ENCODE results near the gene TMIGD2.

The TMIGD2 gene

GRCh38 chr19:4326215-4326836 is 24.1 kb upstream of the TMIGD2 start:
- no peak for DNase-seq

- no peak for DNase-seq
Observed at GRCh38 chr19:4324228-4324627, 22.0 kb upstream of the TMIGD2 start.

- DNase-seq = no peak
Observed at GRCh38 chr19:4323692-4324091, 21.5 kb upstream of the TMIGD2 start.

- DNase-seq = no peak
Observed at GRCh38 chr19:4322942-4323665, 20.9 kb upstream of the TMIGD2 start.

DNA sequence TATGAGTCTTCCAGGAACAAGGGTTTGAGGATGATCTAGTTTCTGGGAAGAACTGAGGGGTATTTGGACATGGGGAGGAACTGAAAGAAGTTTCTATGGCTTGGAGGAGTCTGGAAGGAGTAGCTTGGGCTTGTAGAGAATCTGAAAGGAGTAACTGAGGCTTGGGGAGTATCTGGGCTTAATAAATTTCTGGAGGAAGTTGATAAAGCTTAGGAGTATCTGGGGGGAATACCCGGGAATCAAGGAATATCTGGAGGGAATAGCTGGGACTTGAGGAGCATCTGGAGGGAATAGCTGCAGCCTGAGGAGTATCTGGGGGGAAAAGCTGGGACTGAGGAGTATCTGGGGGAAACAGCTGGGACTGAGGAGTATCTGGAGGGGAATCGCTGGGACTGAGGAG is 18.2 kb upstream of the TMIGD2 start:
- DNase-seq = no peak

- DNase-seq = no peak
Observed at GRCh38 chr19:4319067-4319718, 17.0 kb upstream of the TMIGD2 start.

- no peak for DNase-seq
Observed at GRCh38 chr19:4318460-4318859, 16.3 kb upstream of the TMIGD2 start.

GRCh38 chr19:4316956-4317355 is 14.8 kb upstream of the TMIGD2 start:
- no peak for DNase-seq

GRCh38 chr19:4313847-4314490 is 11.8 kb upstream of the TMIGD2 start:
- DNase-seq = no peak

GRCh38 chr19:4310247-4311121 is 8.3 kb upstream of the TMIGD2 start:
- no peak for DNase-seq

DNA sequence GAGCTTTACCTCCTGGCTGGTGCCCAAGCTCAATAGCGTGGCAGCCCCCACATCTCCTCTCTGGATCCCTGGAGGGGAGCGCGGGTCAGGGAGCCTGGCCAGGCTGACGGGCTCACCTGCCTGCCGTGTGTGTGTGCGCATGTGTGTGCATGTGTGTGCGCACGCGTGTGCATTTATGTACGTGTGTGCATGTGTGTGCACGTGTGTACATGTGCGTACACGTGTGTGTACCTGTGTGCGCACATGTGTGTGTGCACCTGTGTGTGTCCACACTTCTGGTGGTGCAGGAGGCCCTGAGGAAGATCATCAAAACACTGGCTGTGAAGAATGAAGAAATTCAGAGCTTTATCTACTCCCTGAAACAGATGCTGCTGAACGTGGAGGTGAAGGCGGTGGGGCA is 3.5 kb upstream of the TMIGD2 start:
- no peak for DNase-seq

DNA sequence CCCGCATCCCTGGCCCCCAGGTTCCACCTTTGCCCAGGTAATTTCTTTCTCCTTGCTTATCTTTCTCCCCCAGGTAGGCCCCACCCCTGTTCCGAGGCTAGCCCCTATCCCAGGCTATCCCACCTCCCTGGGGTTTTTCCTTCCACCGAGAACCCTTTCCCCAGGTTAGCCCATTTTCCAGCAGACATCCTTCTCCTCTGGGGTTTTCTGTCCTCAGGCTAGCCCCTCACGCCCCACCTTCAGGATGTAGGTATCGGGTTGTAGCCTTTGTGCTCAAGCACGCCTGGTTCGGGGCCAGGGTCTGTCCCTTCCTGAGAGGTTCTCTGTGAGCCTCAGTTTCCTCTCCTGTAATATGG is 3.0 kb upstream of the TMIGD2 start:
- no peak for DNase-seq

- DNase-seq = peak; percentile 21
Observed at GRCh38 chr19:4304538-4305256, 2.5 kb upstream of the TMIGD2 start, which contains the start of gene FSD1. Gene FSD1 (plus strand): TSS chr19:4304598. CDS start chr19:4304747, 149 bp downstream.

DNA sequence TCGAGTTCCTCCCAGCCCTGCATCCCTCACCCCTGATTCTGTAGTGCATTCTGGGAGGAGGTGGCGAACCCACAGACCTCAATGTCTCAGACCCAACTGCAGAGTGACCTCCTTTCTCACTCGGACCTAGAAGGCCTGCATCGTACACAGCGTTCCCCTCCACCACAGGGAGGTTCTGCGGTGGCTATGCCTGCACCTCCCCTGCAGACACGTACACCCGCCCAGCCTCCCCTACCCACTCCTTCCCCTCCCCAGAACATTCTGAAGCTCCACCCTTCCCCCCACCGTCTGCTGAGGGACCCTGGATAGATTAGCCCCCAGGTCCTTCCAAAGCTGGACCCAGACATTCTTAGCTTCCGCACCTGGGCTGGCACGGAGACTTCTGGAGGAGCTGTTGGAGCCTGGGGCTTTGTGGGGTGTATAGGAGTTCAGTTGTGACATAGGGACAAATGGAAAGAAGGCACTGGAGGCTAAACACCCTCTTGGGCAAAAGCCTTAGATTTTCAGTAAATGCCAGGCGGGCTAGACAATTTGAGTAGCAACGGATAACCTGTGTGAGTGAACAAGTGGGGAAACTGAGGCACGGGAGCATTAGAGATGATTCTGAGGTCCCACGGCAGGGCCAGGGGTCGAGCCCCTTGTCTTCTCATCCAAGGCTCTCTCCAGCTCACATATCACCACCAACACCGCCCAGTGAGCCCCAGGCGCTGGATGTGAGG is 1.8 kb upstream of the TMIGD2 start:
- no peak for DNase-seq

GRCh38 chr19:4301590-4302242 is 473 bp downstream of the TMIGD2 start:
- DNase-seq = no peak

- DNase-seq = no peak
Observed at GRCh38 chr19:4300589-4300988, 1.6 kb downstream of the TMIGD2 start.

GRCh38 chr19:4298810-4299550 is 3.2 kb downstream of the TMIGD2 start:
- no peak for DNase-seq

GRCh38 chr19:4297901-4298809 is 4.0 kb downstream of the TMIGD2 start:
- no peak for DNase-seq
